Gastroesophageal sphincter (tissue), 3 donors: ENCODE data around the gene PSME4.

Source experiments
- CTCF ChIP-seq, 4 experiments: fragments of 200-600 bp in 2 of 4; fragments of 450-650 bp in 2 of 4; sonication (generic) in 1 of 4; IDR thresholded peaks; one replicate each; pipeline ENCODE4 v1.5.1; 2017 to 2019; ENCODE audit warnings: antibody characterized with exemption in 4 of 4, mild to moderate bottlenecking in 2 of 4, moderate library complexity in 2 of 4
- POLR2A ChIP-seq, 2 donors: fragments of 450-650 bp; IDR thresholded peaks; one replicate each; pipeline ENCODE4 v1.6.1; 2017; ENCODE audit warnings: antibody characterized with exemption in 2 of 2, mild to moderate bottlenecking in 2 of 2, moderate library complexity in 1 of 2

- TF ChIP-seq POLR2A (IDR thresholded peaks at IDR 0.05) (no peak), CTCF (IDR thresholded peaks at IDR 0.05) (no peak)
Measured at GRCh38 chr2:53958443-53958842, 12.3 kb downstream of the PSME4 start.
